RCC 7860 (cell line): ENCODE results near the gene CLMN.

Source experiments
- DNase-seq: peaks from one replicate; pipeline ENCODE4 v3.0.0-alpha.2; 2015; ENCODE audit warnings: low spot score
- FAIRE-seq: peaks from 2 replicates; lab custom pipeline; 2012; peaks lifted over from hg19 to GRCh38; lab: Jason Lieb, UNC

CLMN gene

GRCh38 chr14:95319312-95320077 lies at the start of gene CLMN:
CLMN (minus strand) TSS chr14:95319908; CDS start chr14:95319792, 116 bp downstream.
- DNase-seq: no peak
- FAIRE-seq: no peak

DNA sequence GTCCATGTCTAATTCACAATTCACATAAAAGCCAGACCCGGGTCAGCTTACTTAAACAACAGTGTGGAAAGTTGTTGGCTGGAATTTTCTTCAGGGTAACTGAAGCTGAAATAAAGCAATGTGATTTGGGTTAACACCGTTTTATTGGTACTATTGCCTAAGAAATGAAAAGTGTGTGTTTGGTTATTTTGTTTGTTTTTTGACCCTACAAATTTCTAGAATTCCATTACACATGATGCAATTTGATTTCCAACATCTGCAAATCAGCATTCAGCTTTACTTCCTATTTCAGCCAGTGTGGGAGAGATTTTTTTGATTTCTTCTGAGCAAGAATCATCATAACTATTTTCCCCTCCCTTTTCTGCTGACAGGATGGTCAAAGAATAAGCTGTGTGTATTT lies 45.7 kb upstream of the CLMN start:
- FAIRE-seq: no peak
- DNase-seq: no peak

GRCh38 chr14:95364481-95365209 lies 44.9 kb upstream of the CLMN start:
- FAIRE-seq: no peak

GRCh38 chr14:95363468-95363954 lies 43.8 kb upstream of the CLMN start:
- no peak for DNase-seq
- no peak for FAIRE-seq

More at GRCh38 chr14:95364481-95365209, 44.9 kb upstream of the CLMN start:
- no peak for DNase-seq

- no peak for DNase-seq
- no peak for FAIRE-seq
Measured at GRCh38 chr14:95362138-95362494, 42.4 kb upstream of the CLMN start.

- DNase-seq (no peak), FAIRE-seq (no peak)
Measured at GRCh38 chr14:95361373-95362137, 41.8 kb upstream of the CLMN start.

DNA sequence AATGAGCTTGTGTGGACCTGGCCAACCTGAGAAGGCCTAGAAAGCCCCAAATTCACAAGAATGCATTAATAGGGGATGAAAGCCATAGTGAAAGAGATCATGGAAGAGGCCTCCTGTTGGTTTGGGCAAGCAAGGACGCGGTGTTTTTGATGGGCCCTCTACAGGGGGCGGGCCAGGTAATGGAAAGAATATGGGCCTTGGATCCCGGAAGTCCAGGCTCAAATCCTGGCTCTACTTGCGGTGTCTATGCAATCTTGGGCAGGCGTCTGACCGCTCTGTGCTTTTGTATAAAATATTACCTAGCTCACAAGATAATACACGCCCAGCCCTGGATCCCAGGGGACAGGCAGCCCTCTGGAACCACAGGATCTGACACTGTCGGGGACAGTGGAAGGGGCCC lies 41.1 kb upstream of the CLMN start:
- FAIRE-seq (no peak), DNase-seq (no peak)

GRCh38 chr14:95359994-95360826 lies 40.5 kb upstream of the CLMN start:
- FAIRE-seq (no peak), DNase-seq (no peak)

GRCh38 chr14:95356245-95356869 lies 36.6 kb upstream of the CLMN start:
- DNase-seq (no peak), FAIRE-seq (no peak)

DNA sequence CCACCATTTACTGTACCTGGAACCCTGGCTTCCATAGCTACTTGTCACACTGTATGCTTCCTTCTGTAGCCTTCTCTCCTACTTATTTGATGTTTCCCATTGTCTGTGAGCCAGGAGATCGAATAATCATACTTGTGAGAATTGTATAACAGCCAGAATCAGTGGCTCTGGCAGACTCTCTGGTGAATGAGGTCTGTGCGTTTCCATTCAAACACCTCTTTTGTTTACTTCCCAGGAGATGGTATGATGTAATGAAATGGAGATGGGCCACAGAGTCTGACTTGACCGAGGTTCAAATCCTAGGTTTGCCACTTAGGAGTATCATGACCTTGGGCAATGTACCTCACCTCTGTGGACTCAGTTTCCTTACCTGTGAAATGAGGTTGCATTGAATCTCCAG lies 35.7 kb upstream of the CLMN start:
- DNase-seq (no peak), FAIRE-seq (no peak)

GRCh38 chr14:95354834-95355233 lies 35.1 kb upstream of the CLMN start:
- DNase-seq (no peak), FAIRE-seq (no peak)

GRCh38 chr14:95353664-95354063 lies 34.0 kb upstream of the CLMN start:
- DNase-seq (no peak), FAIRE-seq (no peak)

GRCh38 chr14:95353007-95353406 lies 33.3 kb upstream of the CLMN start:
- no peak for FAIRE-seq
- DNase-seq: no peak

DNA sequence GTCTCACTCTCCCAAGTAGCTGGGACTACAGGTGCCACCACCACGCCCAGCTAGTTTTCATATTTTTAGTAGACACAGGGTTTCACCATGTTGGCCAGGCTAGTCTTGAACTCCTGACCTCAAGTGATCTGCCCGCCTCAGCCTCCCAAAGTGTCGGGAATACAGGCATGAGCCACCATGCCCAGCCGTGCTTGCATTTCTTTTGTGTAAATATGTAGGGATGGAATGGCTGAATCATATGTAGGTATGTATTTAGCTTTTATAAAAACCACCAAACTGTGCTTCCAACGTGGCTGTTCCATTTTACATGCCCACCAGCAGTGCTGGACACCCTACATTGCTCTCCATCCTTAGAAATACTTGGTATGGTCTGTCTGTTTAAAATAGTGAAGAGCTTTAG lies 32.8 kb upstream of the CLMN start:
- no peak for FAIRE-seq

GRCh38 chr14:95349241-95349640 lies 29.5 kb upstream of the CLMN start:
- FAIRE-seq: no peak

More for the DNA sequence above, 32.8 kb upstream of the CLMN start:
- no peak for DNase-seq

DNA sequence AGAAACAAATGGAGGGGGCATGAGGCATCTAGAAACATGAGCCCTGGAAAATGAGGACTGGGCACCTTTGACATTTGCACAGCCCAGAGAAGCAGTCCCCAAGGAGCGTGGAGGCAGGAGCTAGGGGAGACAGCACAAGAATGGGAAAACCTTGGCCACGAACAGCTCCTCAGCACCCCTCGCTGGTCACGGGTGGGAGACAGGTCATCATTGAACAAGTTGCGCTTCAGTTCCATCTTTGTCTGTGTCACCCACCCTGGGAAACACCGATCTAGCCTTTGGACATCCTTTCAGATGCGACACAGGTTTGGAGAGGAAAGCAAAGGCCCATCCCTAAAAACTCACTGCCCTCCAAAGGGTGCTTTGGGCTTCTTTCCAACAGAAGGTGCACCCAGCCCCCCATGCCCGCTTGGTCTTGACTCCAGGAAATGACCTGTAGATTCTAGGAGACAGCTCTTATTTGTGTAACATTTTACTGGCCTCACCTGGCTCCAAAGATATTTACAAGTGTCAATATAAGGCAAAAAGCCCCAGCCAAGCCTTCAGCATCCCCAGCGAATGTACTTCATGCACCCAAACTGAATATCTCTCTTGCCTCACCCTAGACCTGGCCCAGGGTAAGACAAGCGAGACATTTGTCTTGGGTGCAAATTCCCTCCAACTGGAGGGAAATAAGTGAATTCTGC lies 28.8 kb upstream of the CLMN start:
- FAIRE-seq: no peak
- DNase-seq: no peak

More at GRCh38 chr14:95349241-95349640, 29.5 kb upstream of the CLMN start:
- DNase-seq: no peak

- DNase-seq (peak; percentile 10), FAIRE-seq (no peak)
Measured at GRCh38 chr14:95346820-95347219, 27.1 kb upstream of the CLMN start.

- no peak for DNase-seq
- no peak for FAIRE-seq
Measured at GRCh38 chr14:95346266-95346665, 26.6 kb upstream of the CLMN start.

DNA sequence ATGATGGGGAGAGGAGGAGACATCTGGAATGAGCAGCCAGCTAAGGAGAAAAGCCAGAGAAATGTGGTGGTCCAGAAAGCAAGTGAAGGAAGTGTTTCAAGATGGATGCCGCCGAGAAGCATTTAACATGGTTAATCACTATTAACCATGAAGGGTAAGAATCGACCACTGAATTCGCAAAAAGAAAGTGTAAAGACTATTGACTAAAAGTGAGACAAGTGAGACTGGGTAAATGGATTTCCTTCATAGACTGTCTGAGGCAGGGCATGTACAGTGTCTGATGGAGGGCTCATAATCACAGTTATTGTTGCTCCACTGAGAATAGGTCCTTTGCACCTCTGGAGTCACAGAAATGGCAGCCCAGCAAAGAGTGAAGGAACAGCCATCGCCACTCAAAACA lies 25.3 kb upstream of the CLMN start:
- FAIRE-seq (no peak), DNase-seq (no peak)
